GM12878 (cell line): ENCODE results near the gene TANC1.

Source experiments
- CBX3 ChIP-seq: fragments of 200-600 bp; sonication (generic); IDR thresholded peaks from 2 replicates; pipeline ENCODE4 v1.6.1; 2016; ENCODE audit warnings: low read depth, borderline replicate concordance
- CEBPB ChIP-seq, 2 experiments: fragments of 150-350 bp in 1 of 2; IDR thresholded peaks; 2 replicates each; pipeline ENCODE4 v1.6.1; 2012 to 2014; ENCODE audit warnings: low read depth in 2 of 2, low read length in 2 of 2, borderline replicate concordance in 1 of 2, inconsistent platforms in 1 of 2
- CREB1 ChIP-seq: IDR thresholded peaks from 2 replicates; pipeline ENCODE4 v1.6.1; 2012; ENCODE audit warnings: low read depth, mild to moderate bottlenecking, inconsistent platforms
- CTCF ChIP-seq, 3 experiments: IDR thresholded peaks in 2 of 3; conservative IDR thresholded peaks in 1 of 3; 2 replicates each; pipeline ENCODE4 v1.5.1; 2011; ENCODE audit warnings: low read depth in 3 of 3, low read length in 3 of 3, mild to moderate bottlenecking in 3 of 3, control low read depth in 2 of 3, moderate library complexity in 2 of 3, inconsistent platforms in 1 of 3, mixed read lengths in 1 of 3; ENCODE audit not compliant: control insufficient read depth in 2 of 3, insufficient read depth in 1 of 3; ENCODE audit errors: extremely low read depth in 1 of 3
- EZH2 ChIP-seq: IDR thresholded peaks from 2 replicates; pipeline ENCODE4 v1.6.1; 2012; ENCODE audit warnings: low read depth, mild to moderate bottlenecking, control low read depth, inconsistent platforms, low read length, borderline replicate concordance; ENCODE audit not compliant: control insufficient read depth
- MAX ChIP-seq: IDR thresholded peaks from 2 replicates; pipeline ENCODE4 v1.6.1; 2012; ENCODE audit warnings: low read depth, low read length, improper control_type of control experiment
- NR2F1 ChIP-seq: fragments of 450-650 bp; conservative IDR thresholded peaks from 2 replicates; pipeline ENCODE4 v1.6.1; 2017; ENCODE audit warnings: mild to moderate bottlenecking
- NRF1 ChIP-seq: conservative IDR thresholded peaks from 2 replicates; pipeline ENCODE4 v1.6.1; 2011; ENCODE audit warnings: mild to moderate bottlenecking, low read depth, low read length, improper control_type of control experiment
- SIN3A ChIP-seq: IDR thresholded peaks from 2 replicates; pipeline ENCODE4 v1.6.1; 2012; ENCODE audit warnings: low read depth, low read length, improper control_type of control experiment
- SMAD1 ChIP-seq: fragments of 450-650 bp; IDR thresholded peaks from 2 replicates; pipeline ENCODE4 v1.6.1; 2018; ENCODE audit warnings: mild to moderate bottlenecking, low read depth; ENCODE audit not compliant: partially characterized antibody
- SPI1 ChIP-seq: IDR thresholded peaks from 2 replicates; pipeline ENCODE4 v1.6.1; 2011; ENCODE audit warnings: low read depth, mild to moderate bottlenecking, low read length, moderate library complexity, borderline replicate concordance; ENCODE audit not compliant: insufficient read depth
- SREBF2 ChIP-seq: IDR thresholded peaks from 2 replicates; pipeline ENCODE4 v1.6.1; 2012; ENCODE audit warnings: mild to moderate bottlenecking, low read length
- YBX1 ChIP-seq: fragments of 450-650 bp; IDR thresholded peaks from 2 replicates; pipeline ENCODE4 v1.6.1; 2016; ENCODE audit warnings: antibody characterized with exemption
- ZNF274 ChIP-seq: IDR thresholded peaks from one replicate; pipeline ENCODE4 v1.8.0; 2011; ENCODE audit not compliant: insufficient read length, insufficient read depth

- TF ChIP-seq CEBPB (IDR thresholded peaks at IDR 0.05; ENCODE audit: borderline replicate concordance in 1 of 2, low read depth in 2 of 2, low read length in 2 of 2), result no peak
- no peak for TF ChIP-seq CBX3
- TF ChIP-seq SPI1, result peak; percentile 62; the same call in 1 of the 2 replicates
- TF ChIP-seq NR2F1, result no peak
- TF ChIP-seq SMAD1, result no peak
- no peak for TF ChIP-seq CTCF (IDR thresholded peaks at IDR 0.05 in 2 of 3, conservative IDR thresholded peaks at IDR 0.05 in 1 of 3; ENCODE audit: control insufficient read depth in 2 of 3, extremely low read depth in 1 of 3, insufficient read depth in 1 of 3, low read depth in 3 of 3, low read length in 3 of 3)
- no peak for TF ChIP-seq CREB1
- no peak for TF ChIP-seq NRF1
- TF ChIP-seq SIN3A, result no peak
- TF ChIP-seq MAX, result no peak
- TF ChIP-seq EZH2, result no peak
- no peak for TF ChIP-seq YBX1
- TF ChIP-seq SREBF2, result no peak
- TF ChIP-seq ZNF274, result no peak
Measured at GRCh38 chr2:159124441-159124911, 156.0 kb downstream of the TANC1 start.
